Stimulated activated CD4-positive, alpha-beta T cell treated with anti-CD3 and anti-CD28 coated beads, Interleukin-4, amount 100 ng/mL, for 1 hour (primary cell): ENCODE results near the gene HSPA4.
"Not testable (repeated sequence)": the region's sequence is repeated elsewhere in the genome, so short reads cannot be mapped to it uniquely, and the experiment has no call there.

ENCODE experiments used
- DNase-seq: peaks from one replicate; pipeline ENCODE4 v3.0.0-alpha.2; 2020

HSPA4 gene

DNA sequence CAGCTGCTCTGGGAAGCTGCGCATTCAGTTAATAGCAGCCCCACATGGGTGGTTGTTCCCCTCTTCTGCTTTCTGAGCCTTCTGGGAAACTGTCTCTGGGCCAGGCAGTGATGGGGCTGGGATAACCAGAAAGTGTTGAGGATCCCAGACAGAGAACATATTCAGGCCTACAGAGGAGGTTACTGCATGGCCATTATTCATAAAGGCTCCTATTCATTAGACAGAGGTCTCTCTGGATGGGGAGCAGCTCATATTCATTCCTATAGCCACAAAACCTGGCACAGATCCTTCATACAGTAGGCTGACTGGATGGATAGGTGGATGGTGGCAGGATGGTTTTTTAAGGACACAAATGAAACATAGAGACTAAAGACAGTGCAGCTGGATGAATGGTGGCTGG, 76.3 kb downstream of the HSPA4 start:
- DNase-seq, result no peak

DNA sequence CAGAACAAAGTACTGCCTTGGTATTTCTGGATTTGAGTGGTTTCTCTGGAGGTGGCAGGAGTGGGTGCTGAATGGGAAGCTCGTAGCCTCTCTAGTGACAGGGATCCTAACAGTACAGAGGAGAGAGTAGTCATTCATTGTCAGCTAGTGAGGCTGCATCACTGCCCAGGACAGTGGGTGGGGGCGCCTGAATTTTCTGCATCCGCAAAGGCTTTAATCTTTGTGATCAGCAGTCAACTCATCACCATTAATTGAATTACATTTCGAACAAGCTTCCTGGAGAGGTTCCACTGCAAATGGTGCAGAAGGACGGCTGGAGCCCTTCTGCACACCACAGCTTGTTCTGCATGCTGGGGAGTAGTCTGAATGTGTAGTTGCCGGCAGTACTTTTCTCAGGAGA, 77.5 kb downstream of the HSPA4 start:
- no peak for DNase-seq

DNA sequence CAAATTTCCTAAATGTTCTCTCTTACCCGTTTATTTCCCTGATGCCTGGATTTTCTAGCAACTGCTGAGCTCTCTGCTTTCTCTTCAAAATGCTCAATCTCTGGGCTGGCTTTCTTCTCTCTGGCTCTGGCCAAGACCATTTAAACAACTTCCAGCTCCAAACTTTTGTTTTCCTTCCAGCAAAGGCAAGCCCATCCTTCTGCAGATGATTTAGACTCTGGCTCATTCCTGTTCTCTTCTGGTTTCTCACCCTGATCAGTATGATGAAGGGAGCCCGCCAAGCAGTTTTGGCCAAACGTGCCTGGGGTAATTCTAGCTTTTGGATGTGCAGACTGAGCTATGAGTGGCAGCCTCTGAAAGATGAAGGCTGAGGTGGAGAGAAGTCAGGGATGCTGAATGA, 78.1 kb downstream of the HSPA4 start:
- no peak for DNase-seq

DNA sequence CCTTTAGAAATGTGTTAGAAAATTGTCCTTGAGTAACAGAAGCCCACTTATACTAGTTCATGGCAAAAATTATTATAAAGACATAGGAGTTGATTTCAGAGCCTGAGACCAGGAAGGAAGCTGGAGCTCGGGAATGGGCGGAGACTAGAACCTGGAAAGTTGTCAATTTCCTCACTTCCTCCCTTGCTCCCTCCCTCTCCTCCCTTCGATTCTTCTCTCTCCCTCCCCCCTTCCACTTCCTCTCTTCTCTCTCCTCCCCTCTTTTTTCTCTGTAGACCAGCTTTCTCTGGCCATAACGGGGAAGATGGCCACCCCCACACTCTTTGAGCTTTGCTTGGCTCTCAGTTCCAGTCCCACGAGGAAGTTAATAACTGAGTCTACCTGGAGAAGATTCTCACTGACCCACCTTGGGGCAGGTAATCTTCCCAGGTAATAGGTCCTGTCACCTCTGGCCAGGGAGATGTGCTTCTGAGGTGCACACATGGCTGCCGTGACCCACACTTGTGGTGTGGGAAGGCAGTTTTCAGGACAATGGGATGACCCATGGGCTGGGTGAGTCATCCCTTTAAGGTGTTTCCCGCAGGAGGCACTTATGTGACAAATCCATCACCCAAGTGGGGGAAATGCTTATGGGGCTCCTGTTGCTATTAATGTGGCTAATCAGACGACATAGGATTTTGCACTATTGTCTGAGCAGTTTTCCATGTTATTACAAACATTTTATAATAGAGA, 78.7 kb downstream of the HSPA4 start:
- no peak for DNase-seq

DNA sequence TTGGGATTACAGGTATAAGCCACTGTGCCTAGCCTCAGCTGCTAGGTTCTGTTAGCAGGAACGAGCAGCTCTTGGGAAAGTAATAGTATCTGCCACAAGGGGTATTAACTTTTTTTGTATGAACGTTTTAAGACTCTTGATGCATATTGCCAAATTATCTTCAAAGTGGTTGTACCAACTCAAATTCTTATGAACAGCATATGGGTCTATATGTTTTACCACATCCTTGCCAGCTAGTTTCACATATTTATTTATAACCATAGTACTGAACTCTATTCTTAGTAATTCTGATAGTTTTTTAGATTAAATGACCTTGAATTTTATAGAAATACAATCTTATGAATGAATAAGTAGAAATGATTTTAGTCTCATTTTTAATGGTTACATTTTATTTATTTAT, 80.9 kb downstream of the HSPA4 start:
- no peak for DNase-seq

DNA sequence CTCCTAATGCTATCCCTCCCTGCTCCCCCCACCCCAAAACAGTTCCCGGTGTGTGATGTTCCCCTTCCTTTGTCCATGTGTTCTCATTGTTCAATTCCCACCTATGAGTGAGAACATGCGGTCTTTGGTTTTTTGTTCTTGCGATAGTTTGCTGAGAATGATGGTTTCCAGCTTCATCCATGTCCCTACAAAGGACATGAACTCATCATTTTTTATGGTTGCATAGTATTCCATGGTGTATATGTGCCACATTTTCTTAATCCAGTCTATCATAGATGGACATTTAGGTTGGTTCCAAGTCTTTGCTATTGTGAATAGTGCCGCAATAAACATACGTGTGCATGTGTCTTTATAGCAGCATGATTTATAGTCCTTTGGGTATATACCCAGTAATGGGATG, 81.4 kb downstream of the HSPA4 start:
- not testable (repeated sequence) for DNase-seq

DNA sequence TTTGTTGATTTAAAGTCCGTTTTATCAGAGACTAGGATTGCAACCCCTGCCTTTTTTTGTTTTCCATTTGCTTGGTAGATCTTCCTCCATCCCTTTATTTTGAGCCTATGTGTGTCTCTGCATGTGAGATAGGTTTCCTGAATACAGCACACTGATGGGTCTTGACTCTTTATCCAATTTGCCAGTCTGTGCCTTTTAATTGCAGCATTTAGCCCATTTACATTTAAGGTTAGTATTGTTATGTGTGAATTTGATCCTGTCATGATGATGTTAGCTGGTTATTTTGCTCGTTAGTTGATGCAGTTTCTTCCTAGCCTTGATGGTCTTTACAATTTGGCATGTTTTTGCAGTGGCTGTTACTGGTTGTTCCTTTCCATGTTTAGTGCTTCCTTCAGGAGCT, 85.1 kb downstream of the HSPA4 start:
- DNase-seq, result not testable (repeated sequence)

DNA sequence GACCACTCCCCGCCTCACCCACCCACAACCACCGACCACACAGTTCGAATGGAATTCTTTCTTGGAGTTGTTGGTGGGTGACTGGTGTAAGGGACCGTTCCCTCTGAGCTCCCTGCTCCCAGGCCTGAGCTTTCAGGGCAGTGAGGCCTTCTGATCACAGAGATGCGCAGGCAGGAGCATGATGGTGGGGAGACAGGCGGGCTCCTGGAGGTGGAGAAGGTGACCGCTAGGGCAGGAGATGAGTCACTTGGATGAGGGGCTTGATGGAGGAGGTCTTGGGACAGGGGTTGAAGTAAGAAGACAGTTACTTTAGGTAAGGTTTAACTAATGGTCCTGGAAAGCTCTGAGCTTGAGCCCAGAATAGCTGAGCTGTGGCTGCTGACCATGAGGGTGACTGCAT, 88.5 kb downstream of the HSPA4 start:
- no peak for DNase-seq

DNA sequence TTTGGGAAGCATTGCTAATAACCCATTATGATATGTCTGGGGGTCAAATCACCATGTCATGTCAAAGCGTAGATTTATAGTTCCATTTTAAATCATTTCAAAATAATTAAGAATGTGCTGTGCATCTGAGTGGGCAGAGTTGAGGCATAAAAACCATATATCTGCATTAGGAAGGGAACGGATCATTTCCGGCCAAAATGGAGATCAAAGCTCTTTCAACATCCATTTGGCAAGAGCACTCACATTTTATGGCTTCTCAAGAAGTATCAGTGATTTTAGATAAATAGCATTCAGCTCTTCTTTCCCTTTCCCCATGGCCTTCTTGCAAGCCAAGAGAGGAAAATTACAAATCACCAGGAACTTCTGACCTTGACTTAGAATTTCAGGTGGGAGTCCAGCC, 89.9 kb downstream of the HSPA4 start:
- no peak for DNase-seq

DNA sequence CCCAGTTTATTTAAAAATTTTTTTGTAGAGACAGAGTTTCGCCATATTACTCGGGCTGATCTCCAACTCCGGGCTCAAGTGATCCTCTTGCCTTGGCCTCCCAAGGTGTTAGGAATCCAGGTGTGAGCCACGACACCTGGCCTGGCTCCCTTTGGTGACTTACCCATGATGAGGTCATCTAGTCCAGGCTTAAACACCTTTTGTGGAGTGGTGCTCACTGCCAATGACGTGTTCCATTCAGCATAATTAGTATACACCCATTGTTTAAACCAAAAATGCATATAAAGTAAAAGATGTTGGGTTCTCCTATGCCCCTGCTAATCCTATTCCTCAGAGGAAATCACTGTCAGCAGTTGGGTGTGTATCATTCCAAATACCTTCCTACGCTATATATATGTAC, 91.0 kb downstream of the HSPA4 start:
- no peak for DNase-seq

DNA sequence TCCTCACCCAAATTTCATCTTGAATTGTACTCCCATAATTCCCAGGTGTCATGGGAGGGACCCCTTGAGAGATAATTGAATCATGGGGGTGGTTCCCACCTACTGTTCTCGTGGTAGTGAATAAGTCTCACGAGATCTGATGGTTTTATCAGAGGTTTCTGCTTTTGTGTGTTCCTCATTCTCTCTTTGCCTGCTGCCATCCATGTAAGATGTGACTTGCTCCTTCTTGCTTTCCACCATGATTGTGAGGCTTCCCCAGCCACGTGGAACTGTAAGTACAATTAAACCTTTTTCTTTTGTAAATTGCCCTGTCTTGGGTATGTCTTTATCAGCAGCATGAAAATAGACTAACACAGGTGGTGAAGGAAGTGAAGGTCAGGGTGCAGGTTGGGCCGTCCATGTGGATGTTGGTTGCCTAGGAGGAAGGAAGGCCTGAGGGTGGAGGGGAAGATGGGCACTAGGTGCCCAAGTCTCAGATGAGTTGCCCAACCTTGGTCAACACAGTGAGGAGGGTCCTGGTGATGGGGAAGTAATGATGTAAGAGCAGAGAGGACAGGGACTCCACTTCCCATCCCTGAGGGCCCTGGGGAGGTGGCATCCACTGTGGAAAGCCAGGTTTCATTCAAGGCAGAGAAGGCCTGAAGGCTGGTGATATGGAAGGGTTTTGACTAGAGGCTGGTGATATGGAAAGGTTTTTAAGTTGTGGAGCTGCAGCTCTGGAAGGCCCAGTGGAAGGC, 92.6 kb downstream of the HSPA4 start:
- DNase-seq, result no peak

DNA sequence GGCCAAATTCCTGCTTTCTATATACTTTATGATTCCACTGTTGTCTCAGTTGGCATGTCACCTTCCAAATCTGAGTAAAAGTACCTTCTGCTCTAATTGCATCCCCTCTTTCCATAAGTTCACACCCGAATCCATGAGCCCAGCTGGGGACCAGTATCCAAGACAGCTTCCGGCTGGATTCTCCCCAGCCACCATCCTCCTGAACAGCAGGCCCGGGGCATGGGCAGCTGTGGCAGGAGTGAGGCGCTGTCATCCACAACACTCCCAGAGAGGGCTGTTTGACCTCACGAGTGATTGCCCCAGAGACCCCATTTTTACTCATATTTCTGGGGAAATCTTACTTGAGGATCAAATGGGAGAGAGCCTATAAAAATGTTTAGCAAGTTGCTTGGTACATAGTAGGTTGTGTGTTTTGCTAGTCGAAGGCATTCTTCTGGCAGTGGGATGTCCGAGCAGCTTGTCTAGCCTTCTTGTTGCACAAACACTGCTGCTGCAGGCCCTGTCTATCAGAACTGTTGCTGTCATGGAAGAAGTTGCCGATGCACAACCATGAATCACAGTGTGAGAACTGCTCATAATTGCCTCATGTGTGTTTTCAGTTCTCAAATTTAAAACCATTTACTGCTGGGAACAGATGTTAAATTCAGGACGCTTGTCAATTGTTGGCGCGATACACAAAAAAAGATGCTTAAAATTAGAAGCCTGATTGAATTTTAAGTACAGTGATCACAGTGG, 93.8 kb downstream of the HSPA4 start:
- no peak for DNase-seq

DNA sequence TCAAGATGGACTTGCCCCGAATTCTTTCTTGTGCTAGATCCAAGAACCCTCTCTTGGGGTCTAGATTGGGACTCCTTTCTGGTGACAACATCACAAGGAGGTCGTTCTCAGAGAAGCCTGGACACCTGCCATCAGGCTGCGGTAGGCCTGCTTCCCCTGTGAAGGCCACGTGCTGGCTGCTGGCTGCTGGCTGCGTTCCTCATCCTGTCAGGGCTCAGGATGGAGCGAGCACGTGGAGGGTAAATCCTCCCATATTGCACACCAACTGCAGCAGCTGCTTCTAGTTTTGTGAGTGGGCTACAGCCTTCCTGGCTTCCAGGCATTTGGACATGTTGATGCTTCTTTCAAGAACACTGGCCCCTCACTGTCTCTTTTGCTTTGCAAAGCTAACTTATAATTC, 95.6 kb downstream of the HSPA4 start:
- DNase-seq, result no peak

DNA sequence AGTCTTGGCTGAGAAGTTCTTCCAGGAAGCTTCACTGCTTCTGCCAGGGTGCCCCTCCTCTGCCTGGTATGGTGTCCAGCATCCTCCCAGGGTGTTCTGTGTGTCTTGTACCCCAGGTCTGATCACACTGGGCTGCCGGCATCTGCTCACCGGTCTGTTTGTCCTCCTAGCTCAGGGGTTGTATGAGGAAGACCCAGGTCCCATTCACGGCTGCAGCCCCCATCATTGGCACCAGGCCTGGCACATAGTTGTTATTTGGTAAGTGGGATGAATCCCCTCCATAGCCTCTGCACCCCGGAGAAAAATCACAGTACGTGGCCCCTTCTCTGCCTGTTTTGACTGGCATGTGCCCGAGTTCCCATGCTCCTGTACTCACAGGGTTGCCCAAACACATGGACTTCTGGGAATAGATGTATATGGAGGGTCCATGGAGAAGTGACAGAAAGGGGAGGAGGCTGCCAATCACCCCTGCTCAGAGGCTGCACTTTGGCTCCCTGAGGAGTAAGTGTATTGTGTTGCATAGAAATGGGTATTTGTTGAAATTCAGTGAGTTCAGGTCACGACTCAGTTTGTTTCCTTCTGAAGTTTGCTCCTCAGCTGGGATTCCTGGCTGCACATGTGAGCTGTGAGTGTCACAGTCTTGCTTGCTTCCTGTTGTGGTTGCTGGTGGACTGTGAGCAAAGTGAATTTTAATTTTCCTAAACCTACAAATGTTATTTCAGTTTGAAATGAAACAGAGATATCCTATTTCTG, 96.2 kb downstream of the HSPA4 start:
- no peak for DNase-seq

DNA sequence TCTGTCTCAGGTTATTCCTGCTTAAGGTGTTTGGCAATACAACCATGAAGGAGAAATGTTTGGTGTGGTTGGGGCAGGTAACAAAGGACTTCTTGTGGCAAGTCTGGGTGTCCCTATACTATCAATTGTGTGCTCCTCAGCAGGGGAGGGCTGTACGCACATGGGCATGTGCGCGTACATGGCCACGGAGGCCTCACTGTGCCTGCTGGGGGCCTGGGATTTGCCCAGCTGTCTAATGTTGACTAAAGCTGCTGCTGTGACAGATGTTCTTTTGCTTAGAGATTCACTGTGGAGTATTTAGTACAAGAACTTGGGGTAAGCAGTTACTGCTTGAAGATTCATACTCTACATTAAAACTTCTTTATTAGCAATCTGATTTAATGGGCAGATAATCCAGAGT, 97.5 kb downstream of the HSPA4 start:
- DNase-seq, result no peak

DNA sequence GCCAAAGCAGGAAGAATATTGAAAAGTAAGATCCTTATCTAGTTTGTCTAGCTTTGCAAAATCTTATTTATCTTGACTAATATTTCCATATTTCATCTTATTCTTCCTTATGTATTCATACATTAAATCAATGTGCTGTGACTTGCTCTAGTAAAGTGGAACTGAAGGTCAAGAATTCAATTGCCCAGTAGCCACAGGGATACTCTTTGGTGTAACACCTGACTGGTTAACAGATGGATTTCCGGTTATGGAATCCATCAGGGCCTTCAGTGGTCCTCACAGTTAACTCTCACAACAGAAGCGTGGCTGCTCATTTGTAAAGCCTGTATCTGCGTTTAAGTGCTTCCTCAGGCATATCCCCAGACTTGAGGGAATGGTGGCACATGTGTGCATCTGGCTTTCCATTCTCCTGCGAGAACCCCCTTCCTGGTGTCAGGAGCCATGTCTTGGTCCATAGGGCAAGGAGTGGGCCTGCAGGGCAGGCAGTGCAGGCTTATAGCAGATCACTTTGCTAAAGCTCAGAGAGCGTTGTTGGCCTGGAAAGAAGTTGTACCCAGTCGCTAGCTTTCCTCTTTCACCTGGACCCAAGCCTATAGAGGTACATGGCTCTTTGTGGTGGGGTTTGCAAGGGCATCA, 99.2 kb downstream of the HSPA4 start:
- DNase-seq, result no peak

DNA sequence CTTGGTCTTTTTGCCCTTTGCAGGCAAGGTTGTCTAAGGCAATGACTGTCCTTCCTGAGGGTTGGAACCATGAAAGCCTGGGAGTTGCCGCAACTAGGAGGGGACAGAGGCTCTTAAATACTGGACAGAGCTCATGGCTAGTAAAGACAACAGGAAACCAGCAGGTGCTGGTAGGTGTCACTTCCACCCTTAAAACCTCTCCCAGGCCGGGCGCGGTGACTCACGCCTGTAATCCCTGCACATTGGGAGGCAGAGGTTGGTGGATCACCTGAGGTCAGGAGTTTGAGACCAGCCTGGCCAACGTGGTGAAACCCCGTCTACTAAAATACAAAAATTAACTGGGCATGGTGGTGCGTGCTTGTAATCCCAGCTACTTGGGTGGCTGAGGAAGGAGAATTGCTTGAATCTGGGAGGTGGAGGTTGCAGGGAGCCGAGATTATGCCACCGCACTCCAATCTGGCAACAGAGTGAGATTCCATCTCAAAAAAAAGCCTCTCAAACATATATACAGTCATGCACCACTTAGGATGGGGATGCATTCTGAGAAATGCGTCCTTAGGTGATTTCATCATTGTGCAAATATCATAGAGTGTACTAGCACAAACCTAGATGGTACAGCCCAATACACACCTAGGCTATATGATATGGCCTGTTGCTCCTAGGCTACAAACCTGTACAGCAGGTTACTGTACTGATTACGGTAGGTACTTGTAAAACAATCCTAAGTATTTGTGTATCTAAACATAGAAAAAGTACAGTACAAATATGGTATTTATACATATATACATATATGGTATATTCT, 102.7 kb downstream of the HSPA4 start:
- no peak for DNase-seq

DNA sequence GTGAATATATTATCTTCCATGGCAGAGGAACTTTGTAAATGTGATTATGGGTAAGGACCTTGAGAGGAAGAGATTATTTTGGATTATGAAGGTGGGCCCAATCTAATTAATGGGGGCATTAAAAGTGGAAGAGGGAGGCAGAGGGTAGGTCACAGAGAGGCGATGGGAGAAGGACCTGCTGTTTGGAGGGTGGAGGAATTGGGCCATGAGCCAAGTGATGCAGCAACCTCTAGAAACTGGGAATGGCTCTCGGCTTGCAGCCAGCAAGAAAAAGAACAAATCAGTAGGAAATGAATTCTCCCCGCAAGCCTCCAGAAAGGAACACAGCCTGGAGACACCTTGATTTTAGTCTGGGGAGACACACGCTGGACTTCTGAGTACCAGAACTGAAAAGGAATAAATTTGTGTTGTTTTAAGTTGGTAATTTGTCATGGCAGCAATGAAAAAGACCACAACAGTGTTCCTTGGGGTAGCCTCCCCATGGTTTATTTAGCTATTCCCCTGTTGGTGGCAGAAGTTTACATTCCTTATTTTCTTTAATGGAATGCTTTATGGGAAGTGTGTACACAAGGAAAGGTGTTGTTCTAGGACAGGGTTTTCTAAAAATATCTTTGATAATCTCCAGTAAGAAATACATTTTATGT, 103.6 kb downstream of the HSPA4 start:
- no peak for DNase-seq
